Keratinocyte (primary cell): ENCODE measurements around the gene RNU6-7. TPM values are rescaled to one million over a fixed set of nuclear protein-coding genes. Genes with fewer than 3 reads are reported as not detected.
A peak's percentile ranks its signal among the peaks of the same experiment; 100 is the strongest.

Experiments used
- DNase-seq: peaks from one replicate; pipeline ENCODE4 v3.0.0-alpha.2; 2011; ENCODE audit warnings: low read depth, missing footprints, low spot score
- FAIRE-seq: peaks from 2 replicates; lab custom pipeline; 2011; peaks lifted over from hg19 to GRCh38; lab: Jason Lieb, UNC
- H2AFZ ChIP-seq: 2 replicates; pipeline ENCODE4 v1.6.0; 2012; ENCODE audit warnings: low read length, control low read depth, inconsistent platforms; ENCODE audit not compliant: control insufficient read depth
- H3K27ac ChIP-seq: 2 replicates; pipeline ENCODE4 v1.5.1; 2011; ENCODE audit warnings: low read length; ENCODE audit not compliant: control insufficient read depth, insufficient read depth
- H3K27me3 ChIP-seq: 3 replicates; pipeline ENCODE4 v1.6.0; 2011; ENCODE audit warnings: low read length; ENCODE audit not compliant: control insufficient read depth, insufficient read depth; ENCODE audit errors: extremely low read depth
- H3K36me3 ChIP-seq, 2 experiments: 2 replicates in 1 of 2; 3 replicates in 1 of 2; pipeline ENCODE4 v1.5.1; 2011; ENCODE audit warnings: low read length in 2 of 2, mild to moderate bottlenecking in 1 of 2; ENCODE audit not compliant: control insufficient read depth in 2 of 2, insufficient read depth in 2 of 2; ENCODE audit errors: extremely low read depth in 1 of 2
- H3K4me1 ChIP-seq: 3 replicates; pipeline ENCODE4 v1.5.1; 2011; ENCODE audit warnings: low read length; ENCODE audit not compliant: control insufficient read depth, insufficient read depth; ENCODE audit errors: extremely low read depth
- H3K4me2 ChIP-seq: 3 replicates; pipeline ENCODE4 v1.6.0; 2011; ENCODE audit warnings: low read depth, low read length; ENCODE audit not compliant: control insufficient read depth, insufficient read depth; ENCODE audit errors: extremely low read depth
- H3K4me3 ChIP-seq, 3 experiments: fragments of 200-600 bp in 1 of 3; sonication (generic) in 1 of 3; 2 replicates in 2 of 3; 3 replicates in 1 of 3; pipeline ENCODE4 v1.5.1; 2011 to 2016; ENCODE audit warnings: low read length in 3 of 3, mild to moderate bottlenecking in 3 of 3, control low read depth in 2 of 3, inconsistent platforms in 1 of 3, low read depth in 1 of 3, mixed read lengths in 1 of 3, mixed run types in 1 of 3, moderate library complexity in 1 of 3; ENCODE audit not compliant: control insufficient read depth in 2 of 3, insufficient read depth in 2 of 3; ENCODE audit errors: extremely low read depth in 1 of 3
- H3K79me2 ChIP-seq: 2 replicates; pipeline ENCODE4 v1.6.0; 2012; ENCODE audit warnings: low read length; ENCODE audit not compliant: control insufficient read depth, insufficient read depth
- H3K9ac ChIP-seq: 3 replicates; pipeline ENCODE4 v1.6.0; 2011; ENCODE audit warnings: low read length; ENCODE audit not compliant: control insufficient read depth, insufficient read depth; ENCODE audit errors: extremely low read depth
- H3K9me1 ChIP-seq: 3 replicates; pipeline ENCODE4 v1.6.0; 2011; ENCODE audit warnings: low read length; ENCODE audit not compliant: control insufficient read depth, insufficient read depth; ENCODE audit errors: extremely low read depth
- H3K9me3 ChIP-seq: 2 replicates; pipeline ENCODE4 v1.5.1; 2012; ENCODE audit warnings: low read depth, low read length; ENCODE audit not compliant: control insufficient read depth
- H4K20me1 ChIP-seq: 3 replicates; pipeline ENCODE4 v1.6.0; 2011; ENCODE audit warnings: low read length; ENCODE audit not compliant: control insufficient read depth, insufficient read depth; ENCODE audit errors: extremely low read depth
- EZH2 ChIP-seq: IDR thresholded peaks from one replicate; pipeline ENCODE4 v1.6.1; 2012; ENCODE audit warnings: inconsistent platforms, mild to moderate bottlenecking, low read length, moderate library complexity
- dilution Hi-C: fragments of 300-500 bp; cut with MboI; formaldehyde crosslinking; loops from one replicate; pipeline ENCODE4 v1.7.0; 2020; ENCODE audit warnings: low sequenced_read_pairs; ENCODE audit not compliant: extremely low pct_ligation_motif_present
- polyA plus RNA-seq, 5 experiments: library from polyadenylated mRNA; depleted of rRNA in 3 of 5; stranded (reverse) in 3 of 5; stranded (forward) in 1 of 5; unstranded in 1 of 5; fragments of >200 nt; gene quantifications; 1 replicate in 1 of 5; 2 replicates in 3 of 5; 3 replicates in 1 of 5; pipeline versions ENCODE4 v1.2.1 to v1.2.3, GENCODE V29; 2011 to 2012; ENCODE audit warnings: missing spikeins in 2 of 5, low read depth in 1 of 5, low replicate concordance in 1 of 5
- TF ChIP-seq, protein P1 (sequence below), 3 experiments: IDR thresholded peaks in 1 of 3; conservative IDR thresholded peaks in 1 of 3; optimal IDR thresholded peaks in 1 of 3; 2 replicates in 2 of 3; 3 replicates in 1 of 3; pipeline versions ENCODE3 to v1.5.1; 2011; ENCODE audit warnings: low read length in 3 of 3, mild to moderate bottlenecking in 3 of 3, moderate library complexity in 2 of 3, control low read depth in 1 of 3, inconsistent platforms in 1 of 3; ENCODE audit not compliant: insufficient read depth in 2 of 3; ENCODE audit errors: extremely low read depth in 1 of 3

RNU6-7 gene
- polyA plus RNA-seq, 1 donor (not counting 4 experiments of a cell fraction or from before 2014, with no cell fraction given), result not detected

DNA sequence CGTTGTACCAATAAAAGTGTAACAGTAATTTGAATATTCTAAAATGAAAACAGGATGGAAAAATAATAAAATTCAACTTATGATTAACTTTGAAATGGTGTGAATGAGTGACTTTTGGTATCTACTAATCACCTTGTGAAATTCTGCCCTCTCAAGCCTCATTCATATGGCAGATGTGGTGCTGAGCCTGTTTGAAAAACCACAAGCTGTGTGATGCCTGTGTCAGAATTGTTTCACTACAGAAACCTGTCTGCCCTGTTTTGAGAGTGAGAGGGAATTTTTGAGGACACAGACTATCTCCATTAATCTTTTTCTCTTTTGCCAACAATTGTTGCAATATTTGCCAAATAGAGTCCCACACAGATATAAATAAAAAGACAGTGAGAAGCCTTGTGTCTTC is 3.9 kb upstream of the RNU6-7 start:
- Histone ChIP-seq H3K4me2 (no peak overlapping the region), H3K9me1 (peaks cover 2% of the 10 kb centered on the region), H4K20me1 (no peaks in the 10 kb centered on the region), H3K79me2 (no peaks in the 10 kb centered on the region), H3K9me3 (no peaks in the 10 kb centered on the region), H3K27ac (no peak overlapping the region), H3K27me3 (no peaks in the 10 kb centered on the region), H3K36me3 (no peaks in the 10 kb centered on the region), H3K9ac (no peak overlapping the region), H3K4me1 (peaks cover 11% of the 10 kb centered on the region), H2AFZ (no peak overlapping the region), H3K4me3 (no peak overlapping the region)
- dilution Hi-C loops, result no loop called here
- FAIRE-seq, result no peak
- DNase-seq, result no peak
- TF ChIP-seq, protein P1, sequence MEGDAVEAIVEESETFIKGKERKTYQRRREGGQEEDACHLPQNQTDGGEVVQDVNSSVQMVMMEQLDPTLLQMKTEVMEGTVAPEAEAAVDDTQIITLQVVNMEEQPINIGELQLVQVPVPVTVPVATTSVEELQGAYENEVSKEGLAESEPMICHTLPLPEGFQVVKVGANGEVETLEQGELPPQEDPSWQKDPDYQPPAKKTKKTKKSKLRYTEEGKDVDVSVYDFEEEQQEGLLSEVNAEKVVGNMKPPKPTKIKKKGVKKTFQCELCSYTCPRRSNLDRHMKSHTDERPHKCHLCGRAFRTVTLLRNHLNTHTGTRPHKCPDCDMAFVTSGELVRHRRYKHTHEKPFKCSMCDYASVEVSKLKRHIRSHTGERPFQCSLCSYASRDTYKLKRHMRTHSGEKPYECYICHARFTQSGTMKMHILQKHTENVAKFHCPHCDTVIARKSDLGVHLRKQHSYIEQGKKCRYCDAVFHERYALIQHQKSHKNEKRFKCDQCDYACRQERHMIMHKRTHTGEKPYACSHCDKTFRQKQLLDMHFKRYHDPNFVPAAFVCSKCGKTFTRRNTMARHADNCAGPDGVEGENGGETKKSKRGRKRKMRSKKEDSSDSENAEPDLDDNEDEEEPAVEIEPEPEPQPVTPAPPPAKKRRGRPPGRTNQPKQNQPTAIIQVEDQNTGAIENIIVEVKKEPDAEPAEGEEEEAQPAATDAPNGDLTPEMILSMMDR (optimal IDR thresholded peaks at IDR 0.05 in 1 of 3, IDR thresholded peaks at IDR 0.05 in 1 of 3, conservative IDR thresholded peaks at IDR 0.05 in 1 of 3; ENCODE audit: extremely low read depth in 1 of 3, insufficient read depth in 2 of 3, low read length in 3 of 3), result no peak
- TF ChIP-seq EZH2, result no peak

GRCh38 chr14:32200368-32201192 is 1.3 kb upstream of the RNU6-7 start:
- H3K79me2 ChIP-seq, result no peaks in the 10 kb centered on the region
- no peak overlapping the region for H3K27ac ChIP-seq
- DNase-seq (no peak), FAIRE-seq (no peak)
- peaks cover 2% of the 10 kb centered on the region for H3K9me1 ChIP-seq
- H3K4me1 ChIP-seq, result peaks cover 20% of the 10 kb centered on the region
- H3K9ac ChIP-seq, result peak overlapping the region; percentile 71
- H3K36me3 ChIP-seq, result no peaks in the 10 kb centered on the region
- no peaks in the 10 kb centered on the region for H3K9me3 ChIP-seq
- H3K4me3 ChIP-seq, result peak overlapping the region; percentile 49 to 87 (median 73)
- H3K4me2 ChIP-seq, result peak overlapping the region; percentile 97
- peak overlapping the region; percentile 93 for H2AFZ ChIP-seq
- TF ChIP-seq, protein P1 (optimal IDR thresholded peaks at IDR 0.05 in 1 of 3, IDR thresholded peaks at IDR 0.05 in 1 of 3, conservative IDR thresholded peaks at IDR 0.05 in 1 of 3; ENCODE audit: extremely low read depth in 1 of 3, insufficient read depth in 2 of 3, low read length in 3 of 3), result no peak
- no peak for TF ChIP-seq EZH2
- H3K27me3 ChIP-seq, result no peaks in the 10 kb centered on the region
- H4K20me1 ChIP-seq, result no peaks in the 10 kb centered on the region
- dilution Hi-C loops, result no loop called here
